GM20000 (cell line): ENCODE data around the gene MSMP.

Experiments used
- DNase-seq: peaks from one replicate; pipeline ENCODE4 v3.0.0; 2012; ENCODE audit warnings: low spot score
- CTCF ChIP-seq: IDR thresholded peaks from 2 replicates; pipeline ENCODE4 v1.5.1; 2012; ENCODE audit warnings: mild to moderate bottlenecking, control low read depth; ENCODE audit errors: extremely low read depth, missing control alignments

MSMP gene

GRCh38 chr9:35743452-35743851 is 10.6 kb downstream of the MSMP start:
- no peak for TF ChIP-seq CTCF
- DNase-seq: no peak

- no peak for DNase-seq
- TF ChIP-seq CTCF: no peak
Observed at GRCh38 chr9:35741740-35742139, 12.3 kb downstream of the MSMP start.

- no peak for TF ChIP-seq CTCF
- no peak for DNase-seq
Observed at GRCh38 chr9:35740243-35740642, 13.8 kb downstream of the MSMP start.

GRCh38 chr9:35738924-35739323 is 15.2 kb downstream of the MSMP start:
- no peak for DNase-seq

GRCh38 chr9:35738186-35738585 is 15.9 kb downstream of the MSMP start:
- no peak for DNase-seq

More at GRCh38 chr9:35738924-35739323, 15.2 kb downstream of the MSMP start:
- no peak for TF ChIP-seq CTCF

GRCh38 chr9:35737143-35737542 is 16.9 kb downstream of the MSMP start:
- TF ChIP-seq CTCF: no peak
- DNase-seq: no peak

More at GRCh38 chr9:35738186-35738585, 15.9 kb downstream of the MSMP start:
- TF ChIP-seq CTCF: no peak

GRCh38 chr9:35736201-35736633 is 17.9 kb downstream of the MSMP start:
- DNase-seq: peak; percentile 72
- TF ChIP-seq CTCF: peak; percentile 82
